Prostate gland (tissue), 2 donors: Measurements from ENCODE around the gene IL21R.

Experiments
- POLR2A ChIP-seq: fragments of 450-650 bp; IDR thresholded peaks from one replicate; pipeline ENCODE4 v1.6.1; 2016; ENCODE audit warnings: antibody characterized with exemption, mild to moderate bottlenecking
- TF ChIP-seq, protein P1 (sequence below), 4 experiments: fragments of 200-600 bp in 2 of 4; fragments of 450-650 bp in 2 of 4; sonication (generic) in 2 of 4; IDR thresholded peaks; 1 replicate in 3 of 4; 2 replicates in 1 of 4; pipeline ENCODE4 v1.5.1; 2016 to 2019; ENCODE audit warnings: antibody characterized with exemption in 4 of 4, mild to moderate bottlenecking in 2 of 4, moderate library complexity in 2 of 4

- TF ChIP-seq, protein P1, sequence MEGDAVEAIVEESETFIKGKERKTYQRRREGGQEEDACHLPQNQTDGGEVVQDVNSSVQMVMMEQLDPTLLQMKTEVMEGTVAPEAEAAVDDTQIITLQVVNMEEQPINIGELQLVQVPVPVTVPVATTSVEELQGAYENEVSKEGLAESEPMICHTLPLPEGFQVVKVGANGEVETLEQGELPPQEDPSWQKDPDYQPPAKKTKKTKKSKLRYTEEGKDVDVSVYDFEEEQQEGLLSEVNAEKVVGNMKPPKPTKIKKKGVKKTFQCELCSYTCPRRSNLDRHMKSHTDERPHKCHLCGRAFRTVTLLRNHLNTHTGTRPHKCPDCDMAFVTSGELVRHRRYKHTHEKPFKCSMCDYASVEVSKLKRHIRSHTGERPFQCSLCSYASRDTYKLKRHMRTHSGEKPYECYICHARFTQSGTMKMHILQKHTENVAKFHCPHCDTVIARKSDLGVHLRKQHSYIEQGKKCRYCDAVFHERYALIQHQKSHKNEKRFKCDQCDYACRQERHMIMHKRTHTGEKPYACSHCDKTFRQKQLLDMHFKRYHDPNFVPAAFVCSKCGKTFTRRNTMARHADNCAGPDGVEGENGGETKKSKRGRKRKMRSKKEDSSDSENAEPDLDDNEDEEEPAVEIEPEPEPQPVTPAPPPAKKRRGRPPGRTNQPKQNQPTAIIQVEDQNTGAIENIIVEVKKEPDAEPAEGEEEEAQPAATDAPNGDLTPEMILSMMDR (IDR thresholded peaks at IDR 0.05), result no peak
- TF ChIP-seq POLR2A, result no peak
Observed at GRCh38 chr16:27370318-27370717, 31.7 kb upstream of the IL21R start.
